Fibroblast of lung (primary cell): ENCODE measurements around the gene FKBP15.

ENCODE experiments used
- EZH2 ChIP-seq: IDR thresholded peaks from 2 replicates; pipeline ENCODE4 v1.5.1; 2012; ENCODE audit warnings: low read length, control low read depth, mild to moderate bottlenecking; ENCODE audit errors: missing control alignments
- TF ChIP-seq, protein P1 (sequence below), 2 donors: IDR thresholded peaks in 1 of 2; conservative IDR thresholded peaks in 1 of 2; 1 replicate in 1 of 2; 2 replicates in 1 of 2; pipeline ENCODE4 v1.5.1; 2011 to 2012; ENCODE audit warnings: low read length in 2 of 2, control low read depth in 1 of 2, inconsistent platforms in 1 of 2, low read depth in 1 of 2, mild to moderate bottlenecking in 1 of 2

DNA sequence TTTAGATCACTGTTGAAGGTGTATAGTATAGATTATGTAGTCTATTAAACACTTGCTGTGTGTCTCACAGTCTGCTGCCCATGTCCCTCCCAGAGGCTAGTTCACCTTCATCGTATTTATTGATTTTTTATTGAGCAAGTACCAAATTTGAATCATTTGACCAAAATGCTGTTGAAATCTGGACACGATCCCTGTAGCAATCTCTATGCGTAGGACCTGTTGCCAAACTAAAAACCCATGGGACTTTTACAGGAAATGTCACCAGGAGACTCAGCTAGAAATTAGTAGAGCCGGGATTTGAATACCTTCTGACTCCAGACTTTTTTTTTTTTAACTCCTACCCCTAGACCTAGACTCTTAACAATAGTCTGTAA is 17.8 kb upstream of the FKBP15 start:
- TF ChIP-seq, protein P1, sequence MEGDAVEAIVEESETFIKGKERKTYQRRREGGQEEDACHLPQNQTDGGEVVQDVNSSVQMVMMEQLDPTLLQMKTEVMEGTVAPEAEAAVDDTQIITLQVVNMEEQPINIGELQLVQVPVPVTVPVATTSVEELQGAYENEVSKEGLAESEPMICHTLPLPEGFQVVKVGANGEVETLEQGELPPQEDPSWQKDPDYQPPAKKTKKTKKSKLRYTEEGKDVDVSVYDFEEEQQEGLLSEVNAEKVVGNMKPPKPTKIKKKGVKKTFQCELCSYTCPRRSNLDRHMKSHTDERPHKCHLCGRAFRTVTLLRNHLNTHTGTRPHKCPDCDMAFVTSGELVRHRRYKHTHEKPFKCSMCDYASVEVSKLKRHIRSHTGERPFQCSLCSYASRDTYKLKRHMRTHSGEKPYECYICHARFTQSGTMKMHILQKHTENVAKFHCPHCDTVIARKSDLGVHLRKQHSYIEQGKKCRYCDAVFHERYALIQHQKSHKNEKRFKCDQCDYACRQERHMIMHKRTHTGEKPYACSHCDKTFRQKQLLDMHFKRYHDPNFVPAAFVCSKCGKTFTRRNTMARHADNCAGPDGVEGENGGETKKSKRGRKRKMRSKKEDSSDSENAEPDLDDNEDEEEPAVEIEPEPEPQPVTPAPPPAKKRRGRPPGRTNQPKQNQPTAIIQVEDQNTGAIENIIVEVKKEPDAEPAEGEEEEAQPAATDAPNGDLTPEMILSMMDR (conservative IDR thresholded peaks at IDR 0.05 in 1 of 2, IDR thresholded peaks at IDR 0.05 in 1 of 2; ENCODE audit: low read depth in 1 of 2, low read length in 2 of 2), result no peak
- TF ChIP-seq EZH2, result no peak
